ENCODE data around the gene RDX. TPM values are rescaled to one million over a fixed set of nuclear protein-coding genes. Genes with fewer than 3 reads are reported as not detected.

Gene RDX
- total RNA-seq, 2 donors from 2014 or later: 121 to 127 TPM

DNA sequence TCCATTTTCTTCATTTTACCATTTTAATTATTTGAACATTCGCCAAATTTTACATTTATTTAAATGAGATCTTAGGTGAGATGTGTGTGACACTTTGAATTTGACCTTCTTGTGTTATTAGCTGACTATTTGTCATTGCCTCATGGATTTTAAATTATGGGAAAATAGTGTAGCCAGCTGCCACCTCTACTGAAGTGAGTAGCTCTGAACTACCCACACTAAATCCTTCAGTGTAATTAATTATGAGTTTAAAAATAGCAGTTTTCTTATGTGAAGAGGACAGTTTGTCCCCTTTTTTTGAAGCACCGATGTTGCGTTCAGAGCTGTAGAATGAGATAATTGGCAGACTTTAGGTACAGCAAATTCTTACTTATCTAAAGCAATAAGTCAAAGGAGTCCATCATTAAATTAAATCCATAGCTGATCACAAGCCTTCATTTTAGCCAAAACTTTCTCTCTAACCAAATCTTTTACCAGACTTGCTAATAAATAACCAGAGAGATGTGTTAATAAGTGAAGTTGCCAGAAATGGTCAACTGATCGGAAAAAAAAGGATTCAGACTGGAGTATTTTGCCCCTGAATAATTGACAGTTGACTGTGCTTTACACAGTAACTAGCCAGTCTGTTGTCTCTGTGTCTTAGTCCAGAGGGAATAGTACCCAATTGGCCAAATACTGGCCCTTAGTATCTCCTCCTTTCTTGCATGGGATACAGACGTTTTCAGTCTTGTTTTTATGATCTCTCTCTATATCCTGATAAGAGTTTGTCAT lies 128.2 kb downstream of the RDX start:
- no peaks in the 10 kb centered on the region for H3K9me3 Mint-ChIP-seq
- TF ChIP-seq, protein P1, sequence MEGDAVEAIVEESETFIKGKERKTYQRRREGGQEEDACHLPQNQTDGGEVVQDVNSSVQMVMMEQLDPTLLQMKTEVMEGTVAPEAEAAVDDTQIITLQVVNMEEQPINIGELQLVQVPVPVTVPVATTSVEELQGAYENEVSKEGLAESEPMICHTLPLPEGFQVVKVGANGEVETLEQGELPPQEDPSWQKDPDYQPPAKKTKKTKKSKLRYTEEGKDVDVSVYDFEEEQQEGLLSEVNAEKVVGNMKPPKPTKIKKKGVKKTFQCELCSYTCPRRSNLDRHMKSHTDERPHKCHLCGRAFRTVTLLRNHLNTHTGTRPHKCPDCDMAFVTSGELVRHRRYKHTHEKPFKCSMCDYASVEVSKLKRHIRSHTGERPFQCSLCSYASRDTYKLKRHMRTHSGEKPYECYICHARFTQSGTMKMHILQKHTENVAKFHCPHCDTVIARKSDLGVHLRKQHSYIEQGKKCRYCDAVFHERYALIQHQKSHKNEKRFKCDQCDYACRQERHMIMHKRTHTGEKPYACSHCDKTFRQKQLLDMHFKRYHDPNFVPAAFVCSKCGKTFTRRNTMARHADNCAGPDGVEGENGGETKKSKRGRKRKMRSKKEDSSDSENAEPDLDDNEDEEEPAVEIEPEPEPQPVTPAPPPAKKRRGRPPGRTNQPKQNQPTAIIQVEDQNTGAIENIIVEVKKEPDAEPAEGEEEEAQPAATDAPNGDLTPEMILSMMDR (conservative IDR thresholded peaks at IDR 0.05): no peak
- no peaks in the 10 kb centered on the region for H3K27me3 ChIP-seq (ENCODE audit: control insufficient read depth, insufficient read depth, low read length, poor library complexity, severe bottlenecking)
- H3K36me3 ChIP-seq (ENCODE audit: control insufficient read depth, insufficient read depth, low read length): peaks cover 2% of the 10 kb centered on the region
- WGBS, 2 experiments (ENCODE audit: insufficient coverage in 1 of 2, insufficient read length in 1 of 2): 85 to 88% methylated on average over 1 to 5 of the region's 5 CpGs
- H3K4me1 ChIP-seq (ENCODE audit: control insufficient read depth, insufficient read depth, low read length): no peaks in the 10 kb centered on the region
- H3K36me3 Mint-ChIP-seq (ENCODE audit: low read depth): peaks cover 18% of the 10 kb centered on the region
- peaks cover 2% of the 10 kb centered on the region for H3K4me1 Mint-ChIP-seq
- no peak for DNase-seq
- no peak overlapping the region for H3K9ac ChIP-seq (ENCODE audit: extremely low read depth, low read length, poor library complexity, severe bottlenecking)
- no peak overlapping the region for H3K27ac Mint-ChIP-seq
- H3K27ac ChIP-seq (ENCODE audit: low read depth, low read length): no peak overlapping the region
- H3K9me3 ChIP-seq (ENCODE audit: control insufficient read depth, low read length): no peaks in the 10 kb centered on the region
- H3K27me3 Mint-ChIP-seq (ENCODE audit: insufficient read depth): no peaks in the 10 kb centered on the region
- no peak overlapping the region for H3K4me3 Mint-ChIP-seq
- no peak overlapping the region for H3K4me3 ChIP-seq (ENCODE audit: low read length)

DNA sequence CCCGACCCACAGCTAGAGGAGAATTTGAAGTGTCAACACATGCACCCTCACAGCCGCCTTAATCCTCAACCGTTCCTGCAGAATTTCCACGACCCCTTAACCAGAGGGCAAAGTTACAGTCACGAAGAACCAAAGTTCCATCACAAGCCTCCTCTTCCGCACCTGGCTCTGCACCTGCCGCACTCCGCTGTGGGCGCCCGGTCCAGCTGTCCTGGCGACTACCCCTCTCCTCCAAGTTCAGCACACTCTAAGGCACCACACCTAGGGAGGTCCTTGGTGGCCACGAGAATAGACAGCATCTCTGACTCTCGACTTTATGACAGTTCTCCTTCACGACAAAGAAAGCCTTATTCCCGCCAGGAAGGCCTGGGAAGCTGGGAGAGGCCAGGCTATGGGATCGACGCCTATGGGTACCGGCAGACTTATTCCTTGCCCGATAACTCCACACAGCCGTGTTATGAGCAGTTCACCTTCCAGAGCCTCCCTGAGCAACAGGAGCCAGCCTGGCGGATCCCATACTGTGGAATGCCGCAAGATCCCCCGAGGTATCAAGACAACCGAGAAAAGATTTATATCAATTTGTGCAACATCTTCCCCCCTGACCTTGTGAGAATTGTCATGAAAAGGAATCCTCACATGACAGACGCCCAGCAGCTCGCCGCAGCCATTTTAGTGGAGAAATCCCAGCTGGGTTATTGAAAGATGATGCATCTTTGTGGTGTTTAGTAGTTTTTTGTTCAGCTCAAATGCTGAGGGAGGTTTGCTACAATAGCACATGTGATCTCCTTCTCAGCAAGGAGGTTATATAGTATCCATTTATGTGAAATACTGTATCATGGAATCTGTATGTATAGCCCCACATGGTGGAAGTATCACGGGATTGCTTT lies 131.1 kb downstream of the RDX start:
- Mint-ChIP-seq H3K9me3 (no peaks in the 10 kb centered on the region), H3K27me3 (ENCODE audit: insufficient read depth) (no peaks in the 10 kb centered on the region), H3K27ac (no peak overlapping the region), H3K36me3 (ENCODE audit: low read depth) (peaks cover 18% of the 10 kb centered on the region), H3K4me1 (no peaks in the 10 kb centered on the region), H3K4me3 (no peak overlapping the region)
- 95 to 96% methylated on average over 17 to 28 of the region's 28 CpGs for WGBS, 2 experiments (ENCODE audit: insufficient coverage in 1 of 2, insufficient read length in 1 of 2)
- DNase-seq: no peak
- Histone ChIP-seq H3K27ac (ENCODE audit: low read depth, low read length) (no peak overlapping the region), H3K4me3 (ENCODE audit: low read length) (no peak overlapping the region), H3K4me1 (ENCODE audit: control insufficient read depth, insufficient read depth, low read length) (no peaks in the 10 kb centered on the region), H3K9ac (ENCODE audit: extremely low read depth, low read length, poor library complexity, severe bottlenecking) (no peak overlapping the region), H3K9me3 (ENCODE audit: control insufficient read depth, low read length) (no peaks in the 10 kb centered on the region), H3K27me3 (ENCODE audit: control insufficient read depth, insufficient read depth, low read length, poor library complexity, severe bottlenecking) (no peaks in the 10 kb centered on the region), H3K36me3 (ENCODE audit: control insufficient read depth, insufficient read depth, low read length) (peaks cover 14% of the 10 kb centered on the region)
- TF ChIP-seq, protein P1 (conservative IDR thresholded peaks at IDR 0.05): no peak

DNA sequence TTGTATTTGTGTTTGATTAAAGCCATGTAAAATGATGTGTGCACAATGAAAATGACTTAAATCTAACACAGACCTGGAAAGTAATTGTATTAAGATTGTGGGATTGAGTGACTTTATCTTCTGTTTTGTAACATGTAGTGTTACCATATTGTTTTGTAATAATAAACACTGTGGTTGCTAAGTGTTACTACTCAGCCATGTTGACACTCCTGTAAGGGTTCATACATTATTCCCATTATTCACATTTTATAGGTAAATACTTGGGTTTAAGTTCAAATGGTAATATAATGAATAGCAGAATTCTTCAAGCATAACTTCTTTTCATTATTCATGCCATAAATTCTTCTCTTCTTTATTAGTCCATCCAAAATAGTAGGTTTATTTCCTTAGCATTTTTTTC lies 134.2 kb downstream of the RDX start:
- no peak overlapping the region for H3K27ac ChIP-seq (ENCODE audit: low read depth, low read length)
- H3K27me3 Mint-ChIP-seq (ENCODE audit: insufficient read depth): no peaks in the 10 kb centered on the region
- H3K9ac ChIP-seq (ENCODE audit: extremely low read depth, low read length, poor library complexity, severe bottlenecking): no peak overlapping the region
- H3K9me3 Mint-ChIP-seq: no peaks in the 10 kb centered on the region
- peaks cover 26% of the 10 kb centered on the region for H3K36me3 ChIP-seq (ENCODE audit: control insufficient read depth, insufficient read depth, low read length)
- no peak overlapping the region for H3K27ac Mint-ChIP-seq
- H3K4me3 Mint-ChIP-seq: no peak overlapping the region
- TF ChIP-seq, protein P1 (conservative IDR thresholded peaks at IDR 0.05): no peak
- DNase-seq: no peak
- H3K36me3 Mint-ChIP-seq (ENCODE audit: low read depth): peaks cover 18% of the 10 kb centered on the region
- no peaks in the 10 kb centered on the region for H3K4me1 ChIP-seq (ENCODE audit: control insufficient read depth, insufficient read depth, low read length)
- H3K27me3 ChIP-seq (ENCODE audit: control insufficient read depth, insufficient read depth, low read length, poor library complexity, severe bottlenecking): no peaks in the 10 kb centered on the region
- no peaks in the 10 kb centered on the region for H3K9me3 ChIP-seq (ENCODE audit: control insufficient read depth, low read length)
- no peak overlapping the region for H3K4me3 ChIP-seq (ENCODE audit: low read length)
- peaks cover 4% of the 10 kb centered on the region for H3K4me1 Mint-ChIP-seq
